Caco-2 (cell line): ENCODE measurements around the gene ST8SIA4. TPM values are rescaled to one million over a fixed set of nuclear protein-coding genes. Genes with fewer than 3 reads are reported as not detected.

ENCODE experiments used
- BruUV-seq: library from RNA; stranded (reverse); fragments of 400-500 nt; replicated peaks from 2 replicates; lab custom pipeline; 2021; lab: Mats Ljungman, UMichigan
- CTCF ChIA-PET: fragments of 300-600 bp; sonication (Branson Sonifier 250); formaldehyde crosslinking; loops from one replicate; lab custom pipeline; 2022; ENCODE audit warnings: antibody characterized with exemption; lab: Charles Lee
- POLR2A ChIA-PET: fragments of 300-600 bp; sonication (Branson Sonifier 250); formaldehyde crosslinking; loops from one replicate; lab custom pipeline; 2022; ENCODE audit warnings: antibody characterized with exemption; lab: Charles Lee
- DNase-seq, 2 experiments: peaks; one replicate each; pipeline versions ENCODE4 v3.0.0 to v3.0.0-alpha.2; 2020 to 2022
- H3K27me3 ChIP-seq: replicated peaks from 2 replicates; pipeline ENCODE4 v1.6.0; 2011; ENCODE audit warnings: low read length; ENCODE audit not compliant: control insufficient read depth, insufficient read depth
- H3K36me3 ChIP-seq: 2 replicates; pipeline ENCODE4 v1.5.1; 2011; ENCODE audit warnings: low read length; ENCODE audit not compliant: control insufficient read depth, insufficient read depth
- H3K4me1 ChIP-seq: fragments of 250-450 bp; sonication (Bioruptor Pico); 2 replicates; pipeline ENCODE4 v1.5.1; 2020; ENCODE audit warnings: mild to moderate bottlenecking
- H3K4me3 ChIP-seq: 2 replicates; pipeline ENCODE4 v1.5.1; 2011; ENCODE audit warnings: low read depth, mild to moderate bottlenecking, control low read depth, low read length
- H3K9me3 ChIP-seq: fragments of 250-450 bp; sonication (Bioruptor Pico); 2 replicates; pipeline ENCODE4 v1.5.1; 2020; ENCODE audit warnings: mild to moderate bottlenecking, moderate library complexity
- H3K27ac Mint-ChIP-seq: one replicate; pipeline ENCODE4 v1.8.0; 2022; ENCODE audit warnings: mixed read lengths; ENCODE audit not compliant: unreplicated experiment
- H3K27me3 Mint-ChIP-seq: one replicate; pipeline ENCODE4 v1.8.0; 2022; ENCODE audit warnings: mixed read lengths; ENCODE audit not compliant: insufficient read depth, unreplicated experiment
- H3K36me3 Mint-ChIP-seq: one replicate; pipeline ENCODE4 v1.8.0; 2022; ENCODE audit warnings: mild to moderate bottlenecking, mixed read lengths; ENCODE audit not compliant: insufficient read depth, unreplicated experiment
- H3K4me1 Mint-ChIP-seq: one replicate; pipeline ENCODE4 v1.8.0; 2022; ENCODE audit warnings: low read depth, mixed read lengths; ENCODE audit not compliant: unreplicated experiment
- H3K4me3 Mint-ChIP-seq: one replicate; pipeline ENCODE4 v1.8.0; 2022; ENCODE audit warnings: mild to moderate bottlenecking, moderate library complexity, mixed read lengths; ENCODE audit not compliant: unreplicated experiment
- H3K9me3 Mint-ChIP-seq: one replicate; pipeline ENCODE4 v1.8.0; 2022; ENCODE audit warnings: mixed read lengths; ENCODE audit not compliant: unreplicated experiment
- intact Hi-C: fragments of 100-400 bp; cut with micrococcal nuclease; formaldehyde crosslinking; loops from one replicate; pipeline ENCODE4 v1.10.0; 2022; ENCODE audit not compliant: unreplicated experiment
- total RNA-seq: library from RNA; stranded (reverse); gene quantifications from 2 replicates; pipeline ENCODE4 v1.2.3, GENCODE V29; 2022
- TF ChIP-seq, protein P1 (sequence below), 2 experiments: fragments of 200-600 bp in 1 of 2; IDR thresholded peaks; 1 replicate in 1 of 2; 2 replicates in 1 of 2; pipeline versions ENCODE4 v1.5.1 to v1.8.0; 2011 to 2022; ENCODE audit warnings: antibody characterized with exemption in 1 of 2, control low read depth in 1 of 2, inconsistent platforms in 1 of 2, low read depth in 1 of 2, low read length in 1 of 2, mild to moderate bottlenecking in 1 of 2, moderate library complexity in 1 of 2; ENCODE audit not compliant: insufficient read depth in 1 of 2, severe bottlenecking in 1 of 2, unreplicated experiment in 1 of 2

The ST8SIA4 gene
- total RNA-seq, 1 experiment from 2014 or later, result 0.61 TPM

DNA sequence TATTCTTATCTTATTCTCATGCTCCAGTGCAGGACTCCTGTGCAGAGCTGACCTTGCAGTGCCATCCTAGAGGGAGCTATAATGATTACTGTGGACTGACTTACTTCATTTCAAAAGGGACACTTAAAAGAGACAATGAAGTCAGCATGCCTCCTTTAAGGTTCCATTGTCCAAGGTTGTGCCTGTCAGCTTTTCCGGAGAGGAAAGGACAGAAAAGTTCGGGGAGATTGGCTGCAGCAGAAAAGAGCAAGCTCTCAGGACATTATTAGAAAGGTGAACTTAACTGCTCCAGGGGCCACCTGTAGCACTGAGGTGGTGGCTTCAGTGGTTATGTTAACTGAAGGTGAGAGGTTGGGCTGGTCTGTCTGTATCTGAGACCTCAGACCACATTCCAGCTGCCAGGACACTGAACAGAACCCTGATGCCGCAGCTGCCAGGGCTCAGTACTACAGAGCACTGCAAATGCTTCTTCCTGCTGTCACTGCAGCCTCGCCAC, 112.9 kb downstream of the ST8SIA4 start:
- intact Hi-C loops, result loop anchor here (1.0 kb wide), 1 partner anchor 32 kb away; no protein-coding TSS in a partner anchor
- peaks cover 8% of the 10 kb centered on the region; the same call in 1 of the 2 replicates for H3K9me3 ChIP-seq
- no peaks in the 10 kb centered on the region for H3K27me3 Mint-ChIP-seq
- H3K4me1 ChIP-seq, result peaks cover 37% of the 10 kb centered on the region
- H3K27ac Mint-ChIP-seq, result peak overlapping the region; percentile 86
- BruUV-seq, result no TSS peak
- peaks cover 15% of the 10 kb centered on the region for H3K9me3 Mint-ChIP-seq
- TF ChIP-seq, protein P1, sequence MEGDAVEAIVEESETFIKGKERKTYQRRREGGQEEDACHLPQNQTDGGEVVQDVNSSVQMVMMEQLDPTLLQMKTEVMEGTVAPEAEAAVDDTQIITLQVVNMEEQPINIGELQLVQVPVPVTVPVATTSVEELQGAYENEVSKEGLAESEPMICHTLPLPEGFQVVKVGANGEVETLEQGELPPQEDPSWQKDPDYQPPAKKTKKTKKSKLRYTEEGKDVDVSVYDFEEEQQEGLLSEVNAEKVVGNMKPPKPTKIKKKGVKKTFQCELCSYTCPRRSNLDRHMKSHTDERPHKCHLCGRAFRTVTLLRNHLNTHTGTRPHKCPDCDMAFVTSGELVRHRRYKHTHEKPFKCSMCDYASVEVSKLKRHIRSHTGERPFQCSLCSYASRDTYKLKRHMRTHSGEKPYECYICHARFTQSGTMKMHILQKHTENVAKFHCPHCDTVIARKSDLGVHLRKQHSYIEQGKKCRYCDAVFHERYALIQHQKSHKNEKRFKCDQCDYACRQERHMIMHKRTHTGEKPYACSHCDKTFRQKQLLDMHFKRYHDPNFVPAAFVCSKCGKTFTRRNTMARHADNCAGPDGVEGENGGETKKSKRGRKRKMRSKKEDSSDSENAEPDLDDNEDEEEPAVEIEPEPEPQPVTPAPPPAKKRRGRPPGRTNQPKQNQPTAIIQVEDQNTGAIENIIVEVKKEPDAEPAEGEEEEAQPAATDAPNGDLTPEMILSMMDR (IDR thresholded peaks at IDR 0.05; ENCODE audit: insufficient read depth in 1 of 2, low read depth in 1 of 2, low read length in 1 of 2, severe bottlenecking in 1 of 2, unreplicated experiment in 1 of 2), result peak; percentile 19 to 32
- peak overlapping the region; percentile 10; the same call in 1 of the 2 replicates for H3K4me3 ChIP-seq
- ChIA-PET POLR2A (no interaction called here), CTCF (interaction anchor here (1.0 kb wide), 1 partner anchor 110 kb away, joined by 5 read pairs; no protein-coding TSS in a partner anchor)
- no peaks in the 10 kb centered on the region; the same call in 1 of the 2 replicates for H3K36me3 ChIP-seq
- H3K4me3 Mint-ChIP-seq, result peak overlapping the region; percentile 72
- DNase-seq, result peak; percentile 50 to 66
- H3K27me3 ChIP-seq, result no peaks in the 10 kb centered on the region
- peaks cover 24% of the 10 kb centered on the region for H3K4me1 Mint-ChIP-seq
- no peaks in the 10 kb centered on the region for H3K36me3 Mint-ChIP-seq

DNA sequence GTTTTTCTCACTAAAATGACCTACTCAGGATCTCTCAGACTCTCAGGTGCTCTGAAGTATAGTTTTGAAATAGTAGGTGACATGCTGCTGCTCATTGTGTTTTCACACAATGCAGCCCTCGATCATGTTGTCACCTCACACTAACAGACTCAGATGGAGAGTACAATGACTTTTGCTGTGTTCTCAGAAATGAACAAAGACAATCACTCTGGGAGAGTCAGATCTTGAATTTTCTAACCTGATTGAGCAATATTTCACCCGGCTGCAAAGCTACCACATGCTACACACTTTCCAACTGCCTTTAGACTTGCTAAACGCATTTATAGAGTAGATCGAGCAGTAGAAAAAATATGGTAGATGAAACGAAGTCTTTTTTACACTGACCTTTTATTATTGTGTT, 113.4 kb downstream of the ST8SIA4 start:
- Mint-ChIP-seq H3K4me3 (no peak overlapping the region), H3K9me3 (peaks cover 15% of the 10 kb centered on the region), H3K4me1 (peaks cover 24% of the 10 kb centered on the region), H3K27me3 (no peaks in the 10 kb centered on the region), H3K27ac (no peak overlapping the region), H3K36me3 (no peaks in the 10 kb centered on the region)
- Histone ChIP-seq H3K4me1 (peaks cover 37% of the 10 kb centered on the region), H3K9me3 (peaks cover 8% of the 10 kb centered on the region; the same call in 1 of the 2 replicates), H3K36me3 (no peaks in the 10 kb centered on the region; the same call in 1 of the 2 replicates), H3K27me3 (no peaks in the 10 kb centered on the region), H3K4me3 (no peak overlapping the region)
- DNase-seq, result no peak
- intact Hi-C loops, result loop anchor here (1.0 kb wide), 1 partner anchor 33 kb away; no protein-coding TSS in a partner anchor
- ChIA-PET POLR2A (no interaction called here), CTCF (interaction anchor here (1.0 kb wide), 1 partner anchor 111 kb away, joined by 5 read pairs; no protein-coding TSS in a partner anchor)
- TF ChIP-seq, protein P1 (IDR thresholded peaks at IDR 0.05; ENCODE audit: insufficient read depth in 1 of 2, low read depth in 1 of 2, low read length in 1 of 2, severe bottlenecking in 1 of 2, unreplicated experiment in 1 of 2), result no peak
- BruUV-seq, result no TSS peak

DNA sequence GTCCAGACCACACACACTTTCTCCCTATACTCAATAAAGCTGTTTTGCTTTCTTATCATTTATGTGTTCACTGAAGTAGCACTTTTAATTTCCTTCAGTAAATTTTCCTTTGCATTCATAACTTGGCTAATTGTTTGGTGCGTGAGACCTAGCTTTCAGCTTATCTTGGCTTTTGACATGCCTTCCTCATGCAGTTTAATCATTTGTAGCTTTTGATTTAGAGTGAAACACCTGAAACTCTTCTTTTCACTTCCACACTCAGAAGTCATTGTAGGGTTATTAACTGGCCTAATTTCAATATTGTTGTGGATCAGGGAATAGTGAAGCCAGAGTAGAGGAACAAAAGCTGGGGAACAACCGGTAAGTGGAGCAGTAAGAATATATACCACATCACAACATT, 114.7 kb downstream of the ST8SIA4 start:
- no TSS peak for BruUV-seq
- Histone ChIP-seq H3K9me3 (no peaks in the 10 kb centered on the region), H3K4me3 (no peak overlapping the region), H3K36me3 (no peaks in the 10 kb centered on the region), H3K4me1 (peaks cover 37% of the 10 kb centered on the region), H3K27me3 (no peaks in the 10 kb centered on the region)
- TF ChIP-seq, protein P1 (IDR thresholded peaks at IDR 0.05; ENCODE audit: insufficient read depth in 1 of 2, low read depth in 1 of 2, low read length in 1 of 2, severe bottlenecking in 1 of 2, unreplicated experiment in 1 of 2), result no peak
- H3K36me3 Mint-ChIP-seq, result no peaks in the 10 kb centered on the region
- H3K27me3 Mint-ChIP-seq, result no peaks in the 10 kb centered on the region
- H3K4me1 Mint-ChIP-seq, result peaks cover 24% of the 10 kb centered on the region
- CTCF ChIA-PET, result no interaction called here
- peak overlapping the region; percentile 27 for H3K27ac Mint-ChIP-seq
- POLR2A ChIA-PET, result no interaction called here
- H3K4me3 Mint-ChIP-seq, result no peak overlapping the region
- intact Hi-C loops, result no loop called here
- no peak for DNase-seq
- peaks cover 13% of the 10 kb centered on the region for H3K9me3 Mint-ChIP-seq
